Raji (cell line): Measurements from ENCODE around the gene YBEY.

Experiments used
- POLR2A ChIP-seq: IDR thresholded peaks from 2 replicates; pipeline ENCODE4 v1.6.1; 2011; ENCODE audit warnings: low read depth, low read length, control low read depth; ENCODE audit not compliant: insufficient read depth

YBEY gene

DNA sequence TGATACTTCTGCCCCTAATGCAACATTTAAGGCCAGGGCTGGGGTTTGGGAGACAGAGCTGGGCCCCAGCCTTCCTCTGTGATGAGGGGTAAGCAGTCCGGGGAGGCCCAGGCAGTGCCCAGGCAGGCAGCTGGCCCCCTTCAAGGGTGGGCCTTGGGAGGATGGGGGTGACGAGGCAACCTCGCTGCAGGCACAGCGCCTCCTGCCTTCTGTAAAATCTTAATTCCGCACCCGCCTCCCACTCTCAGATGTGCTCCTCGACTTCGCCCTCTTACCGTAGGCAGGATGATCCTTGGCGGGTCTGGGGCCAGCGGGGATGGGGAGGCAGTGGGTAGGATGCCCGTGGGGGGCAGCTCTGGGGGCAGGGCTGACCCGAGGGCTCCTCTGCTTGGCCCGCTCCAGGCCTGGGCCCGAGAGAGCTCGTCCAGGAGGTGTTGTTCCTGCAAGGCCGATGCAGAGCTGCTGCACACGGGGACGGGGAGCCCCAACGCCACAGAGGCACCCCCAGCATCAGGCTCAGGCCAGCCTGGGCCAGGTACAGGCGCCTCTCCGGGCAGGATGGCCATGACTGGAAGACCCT lies 28.4 kb downstream of the YBEY start:
- no peak for TF ChIP-seq POLR2A

DNA sequence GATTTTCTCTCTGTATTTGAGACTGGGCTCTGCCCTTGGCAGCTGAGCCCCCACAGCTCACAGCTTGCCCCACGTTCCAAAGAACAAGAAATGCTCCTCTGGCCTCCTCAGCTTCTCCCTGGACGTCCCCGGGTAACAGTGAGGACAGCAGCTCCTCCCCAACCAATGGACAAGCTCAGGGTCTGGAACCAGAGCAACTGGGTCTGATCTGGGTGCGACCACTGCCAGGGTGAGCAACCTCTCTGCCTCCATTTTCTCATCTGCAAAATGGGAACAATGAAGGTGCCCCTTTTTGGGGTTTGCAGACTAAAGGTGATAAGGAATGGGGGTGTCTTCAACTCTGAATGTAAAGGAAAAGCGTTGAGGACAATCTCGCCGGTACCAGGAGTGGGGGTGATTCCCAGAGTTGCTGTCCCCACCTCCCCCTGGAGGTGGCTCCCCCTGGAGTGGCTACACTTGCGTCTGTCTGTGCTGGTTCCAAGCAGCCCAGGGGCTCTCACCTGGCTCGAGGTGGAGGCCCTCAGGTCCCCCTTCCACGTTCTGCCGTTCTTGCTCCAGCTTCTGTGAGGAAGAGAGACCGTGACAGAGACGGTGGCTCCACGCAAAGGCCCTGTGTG lies 30.7 kb downstream of the YBEY start:
- no peak for TF ChIP-seq POLR2A

DNA sequence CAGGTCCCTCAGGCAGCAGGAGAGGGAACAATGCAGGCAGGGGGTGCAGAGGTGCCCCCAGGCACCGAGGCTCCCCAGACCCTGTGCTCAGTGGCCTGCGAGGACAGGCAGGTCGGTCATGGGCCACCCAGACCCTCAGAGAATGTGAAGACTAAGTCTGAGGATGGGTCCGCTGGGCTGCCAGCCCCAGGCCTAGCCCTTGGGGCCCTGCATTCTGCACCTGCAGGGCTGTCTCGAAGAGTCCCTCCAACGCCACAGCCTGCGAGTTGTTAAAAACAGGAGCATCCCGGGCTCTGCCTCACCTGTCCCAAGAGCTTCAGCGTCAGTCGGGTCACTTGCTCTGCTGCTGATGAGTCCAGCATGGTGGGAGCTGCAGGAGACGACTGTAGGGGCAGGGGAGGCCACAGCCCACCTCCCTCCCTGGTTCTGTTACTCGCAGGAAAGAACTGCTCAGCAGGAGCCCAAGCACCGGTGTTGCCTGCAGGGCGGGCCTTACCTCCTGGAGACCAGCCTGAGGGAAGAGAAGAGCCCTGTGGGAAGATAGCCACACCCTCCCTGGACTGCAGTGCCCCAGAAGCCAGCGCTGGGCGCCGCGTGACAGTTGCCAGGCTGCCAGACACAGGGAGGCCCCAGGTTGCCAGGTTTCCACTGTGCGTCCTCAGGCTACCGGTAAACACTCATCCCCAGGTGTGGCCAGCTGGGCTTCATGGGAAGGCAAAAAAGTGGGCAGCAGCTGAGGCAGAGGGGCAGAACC lies 31.7 kb downstream of the YBEY start:
- TF ChIP-seq POLR2A: 0 out of 2 replicates have a peak, but pooled peaks have one; percentile 17

DNA sequence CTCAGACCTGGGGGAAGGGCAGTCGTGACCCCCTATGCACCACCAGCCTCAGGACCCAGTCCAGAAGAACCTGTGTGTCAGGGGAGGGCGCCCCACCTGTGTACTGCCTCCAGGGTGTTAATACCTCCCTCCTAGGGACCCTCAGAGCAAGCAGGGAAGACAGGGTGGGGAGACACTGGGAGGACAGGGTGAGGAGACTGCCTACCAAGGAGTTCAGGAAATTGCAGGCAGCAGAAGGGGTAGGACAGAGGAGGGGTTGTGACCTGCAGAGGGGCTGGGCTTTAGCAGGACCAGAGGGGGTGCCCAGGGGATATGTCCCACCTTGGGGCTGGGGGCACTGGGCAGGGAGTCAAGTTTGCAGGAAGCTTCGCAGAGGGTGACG lies 32.3 kb downstream of the YBEY start:
- TF ChIP-seq POLR2A: peak; percentile 23; the same call in 1 of the 2 replicates

DNA sequence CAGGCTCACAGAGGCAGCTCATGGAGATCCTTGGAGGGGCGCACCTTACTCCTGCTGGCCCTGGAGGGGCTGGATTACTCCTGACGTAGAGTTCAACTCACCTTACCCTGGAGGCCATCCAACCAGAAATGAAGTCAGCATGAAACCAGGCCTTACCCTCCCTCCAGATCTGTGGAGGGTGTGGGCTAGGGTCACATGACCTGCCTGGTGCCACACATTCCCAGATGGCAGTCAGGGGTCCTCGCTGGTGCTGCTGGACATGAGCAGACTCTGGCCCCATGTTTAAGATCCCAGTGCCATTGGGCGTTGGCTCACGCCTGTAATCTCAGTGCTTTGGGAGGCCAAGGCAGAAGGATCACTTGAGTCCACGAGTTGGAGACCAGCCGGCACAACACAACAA lies 33.0 kb downstream of the YBEY start:
- 0 out of 2 replicates have a peak, but pooled peaks have one; percentile 25 for TF ChIP-seq POLR2A

DNA sequence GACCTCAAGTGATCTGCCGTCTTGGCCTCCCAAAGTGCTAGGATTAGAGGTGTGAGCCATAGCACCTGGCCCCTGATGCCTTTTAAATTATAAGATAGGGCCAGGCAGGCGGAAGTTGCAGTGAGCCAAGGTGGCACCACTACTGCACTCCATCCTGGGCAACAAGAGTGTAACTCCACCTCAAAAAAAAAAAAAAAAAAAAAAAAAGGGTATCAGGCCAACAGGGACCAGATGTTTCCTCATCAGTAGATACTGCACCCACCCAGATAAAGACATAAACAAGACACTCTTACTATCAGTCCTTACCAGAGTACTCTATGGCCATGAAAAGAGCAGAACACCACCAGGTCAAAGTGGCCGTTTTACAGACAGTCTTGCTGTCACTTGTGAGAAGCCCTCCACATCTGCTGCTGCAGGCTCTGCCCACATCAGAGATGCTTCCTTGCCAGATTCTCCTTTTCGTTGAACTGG lies 34.2 kb downstream of the YBEY start:
- peak; percentile 32; the same call in 1 of the 2 replicates for TF ChIP-seq POLR2A

DNA sequence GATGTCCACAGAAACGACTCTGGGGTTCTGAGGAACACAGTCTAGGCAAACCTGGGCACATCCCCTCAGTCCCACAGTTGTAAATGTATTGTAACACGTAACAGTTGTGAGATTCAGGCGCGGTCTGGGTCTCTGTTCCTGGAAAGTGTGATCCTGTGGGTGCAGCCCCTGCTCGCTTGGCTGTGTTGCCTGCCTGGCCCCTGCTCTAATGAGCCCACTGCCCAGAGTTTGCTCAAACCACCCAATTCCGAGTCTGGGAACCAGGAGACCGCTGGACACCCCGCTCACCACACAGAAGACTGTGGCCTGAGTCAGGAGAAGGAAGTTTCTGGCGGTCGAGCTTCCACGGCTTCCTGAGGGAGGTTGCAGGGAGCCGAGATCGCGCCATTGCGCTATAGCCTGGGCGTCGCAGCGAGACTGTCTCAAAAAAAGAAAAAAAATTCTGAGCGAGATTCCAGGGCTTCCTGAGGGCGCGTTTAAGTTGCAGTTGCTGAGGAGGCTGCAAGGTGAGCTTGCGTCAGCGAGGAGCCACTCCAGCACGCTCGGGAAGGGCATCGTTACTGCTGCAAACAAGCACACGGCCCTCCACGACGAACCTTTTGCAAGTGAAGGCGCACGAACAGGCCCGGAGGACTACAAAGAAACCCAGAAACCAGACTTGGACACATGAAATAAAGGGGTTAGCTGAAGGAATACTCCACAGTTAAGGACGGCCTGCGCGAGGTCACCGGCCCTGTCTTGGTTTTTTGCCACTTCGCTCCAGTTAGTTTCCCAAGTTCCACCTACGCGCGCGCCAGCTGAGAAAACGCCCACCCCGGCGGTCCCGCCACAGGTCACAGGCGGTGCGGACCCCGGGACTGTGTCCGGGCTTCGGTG lies 36.4 kb downstream of the YBEY start:
- no peak for TF ChIP-seq POLR2A

DNA sequence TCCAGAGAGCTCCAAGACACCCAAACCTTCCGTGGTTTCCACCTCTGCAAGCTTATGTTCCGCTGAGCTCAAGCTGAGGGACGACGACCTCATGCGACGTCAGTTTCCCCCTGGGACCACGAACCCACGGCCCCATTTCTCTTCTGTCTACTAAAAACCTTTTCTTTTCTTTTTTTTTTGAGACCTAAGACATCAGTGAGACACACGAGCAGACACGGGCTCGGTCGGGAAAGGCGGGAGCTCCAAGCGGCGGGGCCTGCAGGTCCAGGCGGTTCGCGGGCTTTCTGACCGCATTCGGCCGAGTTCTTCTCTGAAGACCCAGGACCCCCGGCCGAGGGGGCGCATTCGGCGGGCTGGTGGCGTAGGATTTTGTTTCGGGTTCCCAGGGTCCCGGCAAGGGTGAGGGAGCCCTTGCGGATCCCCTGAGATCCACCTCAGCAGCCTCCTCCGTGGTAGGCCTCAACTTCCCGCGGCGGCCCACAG lies 37.1 kb downstream of the YBEY start:
- no peak for TF ChIP-seq POLR2A

DNA sequence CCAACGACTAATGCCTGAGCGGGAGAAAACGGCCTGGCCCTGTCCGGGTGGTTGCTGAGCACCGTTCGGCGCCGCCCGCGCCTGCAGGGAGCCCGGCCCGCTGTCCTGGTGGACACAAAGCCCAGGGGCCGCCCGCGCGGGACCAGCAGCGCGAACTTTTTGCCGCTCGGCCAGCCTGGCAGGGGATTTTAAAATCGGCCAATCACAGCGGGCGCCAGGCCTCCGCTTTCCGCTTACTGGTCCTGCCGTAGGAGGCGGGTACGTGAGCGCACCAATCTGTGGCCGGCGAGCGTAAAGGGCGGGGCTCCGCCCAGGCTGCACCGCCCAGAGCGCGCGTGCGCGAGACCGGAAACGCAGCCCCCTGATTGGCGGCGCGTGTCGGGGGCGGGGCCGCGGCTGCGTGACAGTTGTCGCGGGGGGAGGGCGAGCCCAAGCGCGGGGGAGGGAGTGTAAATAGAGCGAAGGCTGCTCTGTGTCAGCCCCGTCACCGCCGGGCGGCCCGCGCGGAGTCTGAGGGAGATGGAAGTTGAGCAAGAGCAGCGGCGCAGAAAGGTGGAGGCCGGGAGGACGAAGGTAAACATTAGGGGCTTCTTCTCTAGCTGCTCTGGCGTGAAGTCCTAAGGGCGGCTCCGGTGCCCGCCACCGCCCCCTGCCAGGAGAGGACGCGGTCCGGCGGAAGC lies 37.7 kb downstream of the YBEY start, which contains the start of the genes C21orf58 and PCNT:
C21orf58 (minus strand) TSS at position 161 of the 680 bp plus-strand sequence. CDS start 1,132 bp downstream, outside the sequence.
PCNT (plus strand) TSS at position 447 of the 680 bp plus-strand sequence; CDS start at position 520, 73 bp downstream.
- peak; percentile 71 for TF ChIP-seq POLR2A

DNA sequence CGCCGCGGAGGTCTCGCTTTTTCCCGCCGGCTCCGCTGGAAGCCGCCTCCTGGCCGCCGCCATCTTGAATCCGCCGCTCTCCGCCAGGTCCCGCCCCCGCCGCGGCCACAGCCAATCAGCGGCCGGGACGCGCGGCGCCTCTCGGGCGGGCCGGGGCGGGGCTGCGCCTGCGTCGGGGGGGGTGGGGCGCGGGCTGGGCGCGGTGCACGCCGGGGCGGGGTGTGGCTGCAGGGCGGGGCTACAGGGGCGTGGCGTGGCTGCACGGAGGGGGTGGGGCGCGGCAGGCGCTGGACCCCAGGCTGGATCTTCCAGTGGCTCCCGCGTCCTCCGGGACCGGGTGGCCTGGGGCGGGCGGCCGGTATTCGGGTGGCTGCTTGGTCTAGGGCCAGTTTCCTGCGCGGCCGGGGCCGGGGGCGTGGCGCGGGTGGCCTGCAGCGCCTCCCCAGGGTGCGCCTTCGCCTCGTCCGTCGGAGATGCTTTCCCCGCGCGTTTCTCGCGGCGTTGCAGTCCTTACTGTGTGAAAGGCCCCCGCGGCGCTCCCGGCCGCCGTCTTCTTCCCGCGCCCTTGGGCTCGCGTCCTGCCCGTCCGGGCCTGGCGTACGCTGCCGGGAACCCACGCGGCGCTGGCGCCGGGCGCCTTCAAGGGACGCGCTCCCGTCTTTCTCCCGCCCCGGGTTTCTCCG lies 38.4 kb downstream of the YBEY start:
- peak; percentile 43; the same call in 1 of the 2 replicates for TF ChIP-seq POLR2A

DNA sequence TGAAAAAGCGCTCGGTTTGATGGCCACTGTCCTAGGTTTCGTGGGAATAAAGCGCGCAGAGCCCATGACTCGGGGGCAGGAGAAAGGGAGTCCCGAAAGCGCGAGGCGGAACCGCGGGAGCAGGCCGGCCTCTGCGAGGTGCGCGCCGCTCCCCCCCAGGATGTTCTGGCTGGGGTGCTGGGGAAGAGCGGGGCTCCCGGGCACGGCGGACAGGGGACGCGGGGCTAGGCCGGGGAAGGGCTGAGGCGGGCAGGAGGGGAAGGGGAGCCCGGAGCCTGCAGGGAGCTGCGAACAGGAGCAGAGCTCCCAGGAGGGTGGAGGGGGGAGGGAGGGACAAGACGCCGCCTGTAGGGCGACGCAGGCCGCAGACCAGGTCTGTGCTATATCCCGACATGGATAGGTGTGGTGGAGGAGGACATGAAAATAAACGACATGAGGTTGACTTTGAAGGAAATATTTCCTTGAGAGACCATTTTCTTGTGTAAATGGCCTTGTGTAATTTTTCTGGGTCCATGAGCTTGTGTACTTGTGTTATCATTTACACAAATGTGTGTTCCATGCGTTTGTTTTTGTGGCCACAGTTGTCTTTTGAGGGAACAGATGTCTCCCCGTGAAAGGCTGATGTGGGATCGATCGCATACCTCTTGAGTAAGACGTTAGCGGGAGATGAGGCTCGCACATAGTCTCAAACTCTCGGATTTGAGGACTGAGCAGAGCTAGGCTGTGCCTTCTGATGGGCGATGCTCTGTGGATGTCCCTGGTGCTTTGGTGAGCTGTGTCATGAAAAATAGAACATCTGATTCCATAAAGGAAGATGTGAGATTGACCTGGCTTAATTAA lies 39.2 kb downstream of the YBEY start:
- TF ChIP-seq POLR2A: peak; percentile 36

DNA sequence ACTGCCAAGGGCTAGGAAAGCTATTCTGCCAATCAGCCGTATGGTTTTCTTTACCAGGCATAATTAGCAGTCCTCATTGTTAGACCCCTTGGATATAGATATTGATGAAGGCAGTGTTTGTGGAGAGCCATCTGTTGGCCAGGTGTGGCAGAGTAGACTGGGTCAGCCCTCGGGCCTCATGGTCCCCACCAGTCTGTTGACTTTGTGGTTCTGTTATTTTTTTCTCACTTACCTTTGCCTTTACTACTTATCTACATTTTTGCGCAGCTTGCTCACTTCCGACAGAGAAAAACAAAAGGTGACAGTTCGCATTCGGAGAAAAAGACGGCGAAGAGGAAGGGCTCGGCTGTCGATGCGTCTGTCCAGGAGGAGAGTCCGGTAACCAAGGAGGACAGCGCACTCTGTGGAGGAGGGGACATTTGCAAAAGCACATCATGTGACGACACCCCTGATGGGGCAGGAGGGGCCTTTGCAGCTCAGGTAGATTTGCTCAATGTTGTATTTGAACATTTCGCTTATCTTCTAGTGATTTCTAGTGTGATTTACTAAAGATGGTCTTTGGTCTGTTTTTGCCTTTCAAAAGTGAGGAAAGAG lies 40.1 kb downstream of the YBEY start:
- TF ChIP-seq POLR2A: no peak
